CD4-positive, CD25-positive, alpha-beta regulatory T cell (primary cell): ENCODE measurements around the gene SLC25A47. TPM values are rescaled to one million over a fixed set of nuclear protein-coding genes. Genes with fewer than 3 reads are reported as not detected.

Experiments used
- ATAC-seq, 2 donors: fragments of 150-1000 bp; cut with Tn5 transposase; one replicate each; pipeline ENCODE4 v1.10.0; 2021; ENCODE audit warnings: low read depth in 2 of 2, moderate number of reproducible peaks in 2 of 2, moderate library complexity in 1 of 2
- DNase-seq, 3 donors: peaks; one replicate each; pipeline versions ENCODE4 v3.0.0 to v3.0.0-alpha.2; 2012 to 2022; ENCODE audit warnings: mixed read lengths in 1 of 3
- H3K27ac ChIP-seq: one replicate; pipeline ENCODE4 v1.7.0; 2013; ENCODE audit warnings: mild to moderate bottlenecking, low read length; ENCODE audit not compliant: insufficient read depth, poor library complexity, severe bottlenecking
- H3K27me3 ChIP-seq: one replicate; pipeline ENCODE4 v1.7.0; 2013; ENCODE audit warnings: low read length; ENCODE audit not compliant: control insufficient read depth, insufficient read depth
- H3K36me3 ChIP-seq: one replicate; pipeline ENCODE4 v1.7.0; 2013; ENCODE audit warnings: mild to moderate bottlenecking, low read length, moderate library complexity; ENCODE audit not compliant: control insufficient read depth, insufficient read depth
- H3K4me1 ChIP-seq: 2 replicates; pipeline ENCODE4 v1.7.0; 2013; ENCODE audit warnings: mild to moderate bottlenecking, low read length; ENCODE audit not compliant: insufficient read depth, control insufficient read depth, poor library complexity, severe bottlenecking
- H3K4me3 ChIP-seq: one replicate; pipeline ENCODE4 v1.7.0; 2013; ENCODE audit warnings: low read depth, mild to moderate bottlenecking, low read length, moderate library complexity
- H3K9me3 ChIP-seq, 2 experiments: 1 replicate in 1 of 2; 2 replicates in 1 of 2; pipeline ENCODE4 v1.7.0; 2013; ENCODE audit warnings: low read length in 2 of 2, mild to moderate bottlenecking in 1 of 2, moderate library complexity in 1 of 2; ENCODE audit not compliant: control insufficient read depth in 2 of 2
- H3K27ac Mint-ChIP-seq, 3 donors: one replicate each; pipeline ENCODE4 v1.8.0; 2020 to 2022; ENCODE audit warnings: mild to moderate bottlenecking in 3 of 3, mixed read lengths in 3 of 3, moderate library complexity in 2 of 3
- H3K27me3 Mint-ChIP-seq: one replicate; pipeline ENCODE4 v1.8.0; 2022; ENCODE audit warnings: mild to moderate bottlenecking, mixed read lengths
- H3K36me3 Mint-ChIP-seq: one replicate; pipeline ENCODE4 v1.8.0; 2020; ENCODE audit warnings: mixed read lengths
- H3K4me1 Mint-ChIP-seq, 4 donors: one replicate each; pipeline ENCODE4 v1.8.0; 2020 to 2022; ENCODE audit warnings: mixed read lengths in 4 of 4, mild to moderate bottlenecking in 1 of 4
- H3K4me3 Mint-ChIP-seq, 4 donors: one replicate each; pipeline ENCODE4 v1.8.0; 2020 to 2022; ENCODE audit warnings: mild to moderate bottlenecking in 4 of 4, mixed read lengths in 4 of 4, moderate library complexity in 3 of 4
- H3K9me3 Mint-ChIP-seq, 7 donors: one replicate each; pipeline ENCODE4 v1.8.0; 2020 to 2022; ENCODE audit warnings: mixed read lengths in 7 of 7, mild to moderate bottlenecking in 3 of 7, moderate library complexity in 2 of 7
- polyA plus RNA-seq, 4 donors: library from polyadenylated mRNA; unstranded; fragments of 300-500 nt; fragmentation: Illumina TruSeq; gene quantifications; one replicate each; pipeline ENCODE4 v1.2.3, GENCODE V29; 2021
- total RNA-seq: library from RNA; stranded (reverse); gene quantifications from one replicate; pipeline ENCODE4 v1.2.3, GENCODE V29; 2022

SLC25A47 gene, protein sequence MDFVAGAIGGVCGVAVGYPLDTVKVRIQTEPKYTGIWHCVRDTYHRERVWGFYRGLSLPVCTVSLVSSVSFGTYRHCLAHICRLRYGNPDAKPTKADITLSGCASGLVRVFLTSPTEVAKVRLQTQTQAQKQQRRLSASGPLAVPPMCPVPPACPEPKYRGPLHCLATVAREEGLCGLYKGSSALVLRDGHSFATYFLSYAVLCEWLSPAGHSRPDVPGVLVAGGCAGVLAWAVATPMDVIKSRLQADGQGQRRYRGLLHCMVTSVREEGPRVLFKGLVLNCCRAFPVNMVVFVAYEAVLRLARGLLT
- total RNA-seq, result not detected
- polyA plus RNA-seq, result not detected

GRCh38 chr14:100323121-100323941, at the start of gene SLC25A47:
TSS of gene SLC25A47 (plus strand) at chr14:100323339. CDS start at chr14:100323415, 76 bp downstream.
- H3K9me3 Mint-ChIP-seq, result no peaks in the 10 kb centered on the region

DNA sequence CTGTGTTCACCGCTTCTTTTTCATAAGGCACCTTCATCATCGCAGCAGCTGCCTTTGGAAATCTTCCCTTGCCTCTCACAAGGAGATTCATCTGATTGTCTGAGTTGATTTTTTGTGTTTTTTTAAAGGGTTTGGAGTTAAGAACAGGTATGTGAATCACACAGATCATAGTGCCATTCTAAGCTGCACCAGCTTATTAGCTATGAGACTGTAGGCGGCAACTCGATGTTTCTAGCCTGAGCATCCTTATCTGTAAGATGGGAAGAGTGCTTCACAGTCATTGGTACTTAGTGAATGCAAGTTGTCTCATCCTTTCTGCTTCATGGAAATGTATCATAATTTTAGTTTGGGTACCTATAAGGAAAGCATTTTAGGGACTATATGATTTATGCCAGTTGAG, 48.9 kb upstream of the SLC25A47 start:
- Mint-ChIP-seq H3K27me3 (no peaks in the 10 kb centered on the region), H3K4me1 (peaks cover 26 to 66% (median 45%) of the 10 kb centered on the region in 4 donors), H3K36me3 (no peaks in the 10 kb centered on the region)

More at GRCh38 chr14:100323121-100323941, at the start of gene SLC25A47:
- Histone ChIP-seq H3K27ac (no peak within 1 kb of the TSS), H3K27me3 (no peaks in the 10 kb centered on the region), H3K4me1 (peaks cover 2% of the 10 kb centered on the region), H3K36me3 (no peaks in the 10 kb centered on the region), H3K4me3 (no peak within 1 kb of the TSS), H3K9me3 (no peaks in the 10 kb centered on the region)
- Mint-ChIP-seq H3K36me3 (no peaks in the 10 kb centered on the region), H3K27ac (no peak within 1 kb of the TSS), H3K4me1 (peaks cover 0 to 7% (median 1%) of the 10 kb centered on the region in 4 donors), H3K4me3 (no peak within 1 kb of the TSS), H3K27me3 (peaks cover 7% of the 10 kb centered on the region)
- ATAC-seq (no peak), DNase-seq (no peak)

DNA sequence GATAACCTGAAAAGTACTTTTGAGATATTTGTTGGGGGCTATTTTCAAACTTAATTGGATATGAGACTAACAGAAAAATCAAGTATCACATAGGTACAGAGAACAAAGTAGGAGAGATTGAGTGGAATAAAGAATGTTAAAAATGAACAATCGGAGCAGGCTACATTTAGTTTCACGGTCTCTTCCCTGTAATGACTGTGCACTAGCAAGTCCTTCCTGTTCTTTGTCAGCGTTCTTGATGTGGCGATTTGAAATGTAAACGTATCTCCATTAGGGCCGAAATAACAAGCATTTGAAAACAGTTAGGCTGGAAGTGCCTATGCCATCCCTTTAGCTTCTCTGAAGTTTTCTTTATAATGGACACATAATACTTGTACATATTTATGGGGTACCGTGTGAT, 47.9 kb upstream of the SLC25A47 start:
- H3K9me3 Mint-ChIP-seq, result no peaks in the 10 kb centered on the region
- Histone ChIP-seq H3K27ac (no peak overlapping the region), H3K36me3 (peaks cover 36% of the 10 kb centered on the region), H3K9me3 (no peaks in the 10 kb centered on the region), H3K4me1 (peaks cover 22% of the 10 kb centered on the region), H3K4me3 (peak overlapping the region; percentile 22), H3K27me3 (no peaks in the 10 kb centered on the region)
- ATAC-seq (no peak), DNase-seq (peak in 1 of 3 donors; percentile 29)
- peaks cover 4% of the 10 kb centered on the region for H3K36me3 Mint-ChIP-seq
- peak overlapping the region in 2 of 4 donors; percentile 4 to 12 for H3K4me3 Mint-ChIP-seq
- H3K4me1 Mint-ChIP-seq, result peaks cover 28 to 68% (median 45%) of the 10 kb centered on the region in 4 donors
- H3K27ac Mint-ChIP-seq, result peak overlapping the region; percentile 6 to 70 (median 53)
- no peaks in the 10 kb centered on the region for H3K27me3 Mint-ChIP-seq

More for the DNA sequence above, 48.9 kb upstream of the SLC25A47 start:
- Histone ChIP-seq H3K27me3 (no peaks in the 10 kb centered on the region), H3K27ac (no peak overlapping the region), H3K9me3 (no peaks in the 10 kb centered on the region), H3K36me3 (peaks cover 31% of the 10 kb centered on the region), H3K4me3 (no peak overlapping the region), H3K4me1 (peaks cover 22% of the 10 kb centered on the region)
- Mint-ChIP-seq H3K9me3 (no peaks in the 10 kb centered on the region), H3K4me3 (peak overlapping the region in 3 of 4 donors; percentile 3 to 16 (median 15)), H3K27ac (peak overlapping the region in 2 of 3 donors; percentile 53 to 63)
- DNase-seq (no peak), ATAC-seq (no peak)

- peaks cover 49% of the 10 kb centered on the region for H3K36me3 ChIP-seq
- Mint-ChIP-seq H3K27ac (peak overlapping the region; percentile 23 to 69 (median 47)), H3K36me3 (peaks cover 4% of the 10 kb centered on the region), H3K4me1 (peaks cover 28 to 47% (median 41%) of the 10 kb centered on the region in 4 donors), H3K4me3 (peak overlapping the region in 1 of 4 donors; percentile 17), H3K9me3 (no peaks in the 10 kb centered on the region), H3K27me3 (no peaks in the 10 kb centered on the region)
- ATAC-seq, result no peak
- no peak overlapping the region for H3K27ac ChIP-seq
- H3K4me3 ChIP-seq, result no peak overlapping the region
- H3K4me1 ChIP-seq, result peaks cover 12% of the 10 kb centered on the region
- no peaks in the 10 kb centered on the region for H3K9me3 ChIP-seq
- DNase-seq, result peak in 1 of 3 donors; percentile 29
- H3K27me3 ChIP-seq, result no peaks in the 10 kb centered on the region
These were observed 44.4 kb upstream of the SLC25A47 start for GRCh38 chr14:100278702-100279101.

DNA sequence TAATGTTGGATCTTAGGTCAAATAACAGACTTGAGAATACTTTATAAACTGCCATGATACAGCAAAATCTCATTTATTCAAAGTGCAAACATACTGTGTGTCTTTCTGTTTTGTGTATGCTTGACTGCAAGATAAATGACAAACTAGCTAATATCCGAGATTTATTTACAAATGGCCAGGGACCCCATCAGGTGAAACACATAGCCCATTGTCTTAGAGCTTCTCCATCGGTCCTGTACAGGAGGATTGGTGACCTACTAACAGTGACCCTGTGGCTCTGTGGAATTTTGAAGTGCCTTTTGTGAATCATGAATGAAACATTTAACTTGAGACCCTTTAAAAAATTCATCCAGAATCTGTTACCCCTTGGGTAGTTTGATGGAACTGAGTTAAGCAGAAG, 44.0 kb upstream of the SLC25A47 start:
- no peak for DNase-seq
- no peaks in the 10 kb centered on the region for H3K27me3 ChIP-seq
- H3K4me3 ChIP-seq, result no peak overlapping the region
- no peaks in the 10 kb centered on the region for H3K9me3 ChIP-seq
- peaks cover 27 to 45% (median 39%) of the 10 kb centered on the region in 4 donors for H3K4me1 Mint-ChIP-seq
- H3K36me3 ChIP-seq, result peaks cover 48% of the 10 kb centered on the region
- no peaks in the 10 kb centered on the region for H3K27me3 Mint-ChIP-seq
- H3K4me1 ChIP-seq, result peaks cover 8% of the 10 kb centered on the region
- no peak overlapping the region for H3K27ac ChIP-seq
- H3K9me3 Mint-ChIP-seq, result no peaks in the 10 kb centered on the region
- H3K36me3 Mint-ChIP-seq, result peaks cover 4% of the 10 kb centered on the region
- no peak overlapping the region for H3K4me3 Mint-ChIP-seq
- peak overlapping the region; percentile 23 to 47 (median 40) for H3K27ac Mint-ChIP-seq
- no peak for ATAC-seq

- Histone ChIP-seq H3K27me3 (no peaks in the 10 kb centered on the region), H3K36me3 (peaks cover 44% of the 10 kb centered on the region), H3K9me3 (no peaks in the 10 kb centered on the region), H3K27ac (no peak overlapping the region), H3K4me3 (no peak overlapping the region), H3K4me1 (peaks cover 5% of the 10 kb centered on the region)
- DNase-seq, result no peak
- ATAC-seq, result no peak
- Mint-ChIP-seq H3K9me3 (no peaks in the 10 kb centered on the region), H3K4me1 (peaks cover 22 to 42% (median 37%) of the 10 kb centered on the region in 4 donors), H3K27me3 (no peaks in the 10 kb centered on the region), H3K36me3 (peaks cover 4% of the 10 kb centered on the region), H3K27ac (peak overlapping the region in 2 of 3 donors; percentile 47 to 68), H3K4me3 (no peak overlapping the region)
These were observed 43.6 kb upstream of the SLC25A47 start for GRCh38 chr14:100279563-100279962.

- Histone ChIP-seq H3K36me3 (peaks cover 37% of the 10 kb centered on the region), H3K4me3 (no peak overlapping the region), H3K4me1 (peaks cover 17% of the 10 kb centered on the region), H3K27ac (no peak overlapping the region), H3K9me3 (no peaks in the 10 kb centered on the region), H3K27me3 (no peaks in the 10 kb centered on the region)
- H3K9me3 Mint-ChIP-seq, result no peaks in the 10 kb centered on the region
- ATAC-seq (no peak), DNase-seq (no peak)
- H3K27me3 Mint-ChIP-seq, result no peaks in the 10 kb centered on the region
- peak overlapping the region in 1 of 4 donors; percentile 42 for H3K4me3 Mint-ChIP-seq
- H3K27ac Mint-ChIP-seq, result no peak overlapping the region
- peaks cover 4% of the 10 kb centered on the region for H3K36me3 Mint-ChIP-seq
- peaks cover 13 to 33% (median 28%) of the 10 kb centered on the region in 4 donors for H3K4me1 Mint-ChIP-seq
These were observed 41.7 kb upstream of the SLC25A47 start for GRCh38 chr14:100281286-100282082.
